Measurements from ENCODE around the gene WWOX.
"Not testable (repeated sequence)": the region's sequence is repeated elsewhere in the genome, so short reads cannot be mapped to it uniquely, and the experiment has no call there.

The WWOX gene

GRCh38 chr16:79013930-79014660 is 914.6 kb downstream of the WWOX start:
- DNase-seq: no peak

GRCh38 chr16:79018650-79019429 is 919.4 kb downstream of the WWOX start:
- no peak for DNase-seq

- no peak for DNase-seq
Observed at GRCh38 chr16:79019431-79019830, 920.0 kb downstream of the WWOX start.

GRCh38 chr16:79021991-79022630 is 922.7 kb downstream of the WWOX start:
- DNase-seq: no peak

DNA sequence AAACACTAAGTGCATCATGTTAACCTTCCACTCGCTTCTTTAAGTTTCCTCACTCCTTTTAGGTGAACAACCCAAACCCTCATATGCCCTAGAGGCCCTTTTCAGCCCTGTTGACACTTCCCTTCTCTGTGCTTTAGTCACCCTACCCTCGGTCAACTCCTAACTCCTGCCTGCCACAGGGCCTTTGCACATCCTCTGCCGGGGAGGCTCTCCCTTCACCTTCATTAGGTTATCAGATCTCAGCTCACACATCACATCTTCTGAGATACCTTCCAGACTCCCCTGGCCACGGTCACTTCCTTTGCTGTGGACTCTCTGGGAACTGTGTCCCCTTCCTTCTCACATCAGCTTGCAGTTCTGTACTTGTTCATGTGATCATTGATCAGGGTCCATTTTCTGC is 926.7 kb downstream of the WWOX start:
- no peak for DNase-seq

- DNase-seq: no peak
Observed at GRCh38 chr16:79036541-79036940, 937.1 kb downstream of the WWOX start.

DNA sequence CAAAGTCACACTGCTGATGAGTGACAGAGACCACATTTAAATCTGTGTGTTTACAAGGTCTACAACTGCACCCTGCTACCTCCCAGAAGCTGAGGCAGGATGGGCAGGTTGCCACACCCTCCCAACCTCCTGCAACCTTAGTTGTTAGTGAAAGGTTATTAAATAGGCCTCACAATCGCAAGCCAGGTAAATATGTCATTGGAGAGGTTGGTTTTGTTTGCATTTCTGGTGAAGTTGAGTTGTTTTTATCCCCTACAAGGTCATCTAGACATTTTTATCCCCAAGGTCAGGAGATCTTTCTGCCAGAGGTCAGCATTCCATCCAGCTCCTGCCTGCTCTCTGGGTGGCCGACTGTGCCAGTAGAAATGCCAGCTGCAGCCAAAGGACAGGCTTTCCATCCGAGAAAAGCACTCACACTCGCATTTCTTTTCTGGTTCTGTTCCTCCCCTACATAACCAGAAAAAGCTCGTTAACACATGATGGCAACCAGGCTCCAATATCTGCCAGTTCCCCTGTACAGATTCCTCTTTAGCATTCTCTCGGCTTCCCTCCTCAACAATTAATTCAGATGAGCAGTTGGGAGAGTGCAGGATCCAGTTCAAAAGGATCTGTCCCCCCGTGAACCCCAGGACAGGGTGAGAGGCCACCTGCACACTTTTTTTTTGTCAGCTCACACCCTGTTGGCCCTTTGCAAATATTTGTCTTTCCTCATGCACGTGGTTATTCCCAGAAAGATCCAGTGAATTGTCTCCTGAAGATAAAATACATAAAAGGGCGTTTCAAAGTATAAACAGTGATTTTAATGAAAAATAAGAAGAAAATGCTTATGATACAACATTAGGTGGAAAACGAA is 938.3 kb downstream of the WWOX start:
- no peak for DNase-seq

DNA sequence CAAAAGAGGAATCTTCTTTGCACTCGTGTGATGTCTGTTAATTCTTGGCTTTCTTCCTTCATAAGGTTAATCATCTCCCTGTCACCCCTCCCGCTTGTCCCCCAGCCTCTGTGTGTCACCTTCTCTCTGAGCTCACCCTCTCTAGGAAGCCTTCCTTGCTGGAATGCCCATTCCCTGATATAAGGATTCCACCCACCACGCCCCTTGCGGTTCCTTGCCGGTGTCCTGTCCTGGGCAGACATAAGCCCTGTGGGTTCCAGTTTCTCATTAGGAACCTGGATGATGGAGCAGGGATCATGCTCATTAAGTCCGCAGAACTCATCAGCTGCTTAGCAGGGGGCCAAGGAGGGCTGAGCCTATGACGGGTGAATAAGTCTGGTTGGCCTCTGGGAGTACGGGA is 941.8 kb downstream of the WWOX start:
- DNase-seq: no peak

GRCh38 chr16:79042141-79042540 is 942.7 kb downstream of the WWOX start:
- no peak for DNase-seq

DNA sequence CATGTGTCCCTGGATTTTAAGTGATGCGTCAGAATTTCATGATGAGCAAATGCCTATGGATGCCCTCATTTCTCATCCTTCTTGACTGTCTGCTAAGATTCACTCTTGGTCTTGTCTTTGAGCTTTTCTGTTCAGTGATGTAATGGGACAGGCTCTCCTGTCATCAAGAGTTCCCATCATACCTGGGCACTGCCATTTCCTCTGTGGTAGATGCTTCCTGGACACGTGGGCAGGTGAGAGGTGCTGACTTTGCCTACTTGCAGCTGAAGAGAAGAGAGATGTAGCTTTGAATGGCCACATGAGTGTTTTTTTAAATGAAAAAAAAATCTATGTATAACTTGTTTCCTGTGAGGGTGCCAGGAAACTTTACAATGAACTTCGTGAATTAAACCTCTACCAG is 943.4 kb downstream of the WWOX start:
- no peak for DNase-seq

DNA sequence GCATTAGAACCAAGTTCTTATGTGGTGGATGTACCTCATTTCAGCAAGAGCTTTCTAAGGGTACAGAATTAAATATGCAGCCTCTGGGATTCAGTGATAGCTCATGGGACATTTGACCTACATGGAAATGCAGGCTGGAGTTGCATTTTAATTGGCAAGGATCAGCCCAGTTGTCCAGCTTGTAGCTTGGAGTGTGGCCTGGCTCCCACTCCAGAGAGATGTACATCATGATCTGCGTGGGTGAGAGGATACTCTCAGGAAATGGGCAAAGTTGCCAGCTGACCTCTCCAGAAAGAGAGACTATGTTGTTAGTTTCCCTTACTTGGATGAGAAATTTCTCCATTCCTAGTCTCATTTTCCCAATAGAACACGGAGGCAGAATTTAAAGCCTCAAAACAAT is 945.7 kb downstream of the WWOX start:
- DNase-seq: no peak

DNA sequence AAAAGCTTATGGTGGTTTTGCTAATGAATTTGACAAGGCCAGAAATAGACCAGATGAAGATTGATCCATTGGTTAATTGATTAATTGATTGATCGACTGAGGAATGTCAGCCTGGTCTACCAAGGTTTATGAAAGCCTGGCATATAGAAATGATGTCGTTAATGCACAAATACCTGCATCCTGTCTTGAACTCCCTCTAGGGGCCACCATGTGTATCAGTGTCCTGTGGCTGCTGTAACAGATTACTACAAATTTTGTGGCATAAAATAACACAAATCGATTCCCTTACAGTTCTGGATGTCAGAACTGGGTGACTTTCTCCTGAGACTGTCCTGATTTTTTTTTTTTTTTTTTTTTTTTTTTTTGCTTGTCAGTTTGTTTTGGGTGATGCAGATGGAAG is 947.9 kb downstream of the WWOX start:
- DNase-seq: peak in 1 of 2 experiments; percentile 20

- DNase-seq: no peak
Observed at GRCh38 chr16:79049040-79049439, 949.6 kb downstream of the WWOX start.

- no peak for DNase-seq
Observed at GRCh38 chr16:79050063-79050462, 950.6 kb downstream of the WWOX start.

DNA sequence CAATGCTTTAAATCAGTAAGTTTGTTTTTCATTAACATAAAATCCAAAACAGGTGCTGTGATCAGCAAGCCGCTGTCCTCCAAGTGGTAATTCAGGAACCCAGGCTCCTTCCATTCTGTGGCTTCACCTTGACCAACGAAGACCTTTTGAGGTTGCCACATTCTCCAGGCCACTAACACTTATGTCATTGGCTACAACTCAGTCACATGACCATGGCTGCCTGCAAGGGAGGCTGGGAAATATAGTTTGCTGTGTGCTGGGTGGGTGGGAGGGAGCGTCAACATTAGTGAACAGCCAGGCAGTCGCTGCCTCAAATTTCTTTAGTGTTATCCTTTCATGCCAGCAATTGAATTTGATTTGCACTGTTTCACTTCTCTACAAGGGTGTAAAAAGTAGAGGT is 951.9 kb downstream of the WWOX start:
- no peak for DNase-seq

DNA sequence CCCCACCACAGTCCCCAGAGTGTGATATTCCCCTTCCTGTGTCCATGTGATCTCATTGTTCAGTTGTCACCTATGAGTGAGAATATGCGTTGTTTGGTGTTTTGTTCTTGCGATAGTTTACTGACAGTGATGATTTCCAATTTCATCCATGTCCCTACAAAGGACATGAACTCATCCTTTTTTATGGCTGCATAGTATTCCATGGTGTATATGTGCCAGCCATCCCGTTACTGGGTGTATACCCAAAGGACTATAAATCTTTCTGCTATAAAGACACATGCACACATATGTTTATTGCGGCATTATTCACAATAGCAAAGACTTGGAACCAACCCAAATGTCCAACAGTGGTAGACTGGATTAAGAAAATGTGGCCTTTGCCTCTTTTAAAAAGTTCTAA is 952.7 kb downstream of the WWOX start:
- not testable (repeated sequence) for DNase-seq

DNA sequence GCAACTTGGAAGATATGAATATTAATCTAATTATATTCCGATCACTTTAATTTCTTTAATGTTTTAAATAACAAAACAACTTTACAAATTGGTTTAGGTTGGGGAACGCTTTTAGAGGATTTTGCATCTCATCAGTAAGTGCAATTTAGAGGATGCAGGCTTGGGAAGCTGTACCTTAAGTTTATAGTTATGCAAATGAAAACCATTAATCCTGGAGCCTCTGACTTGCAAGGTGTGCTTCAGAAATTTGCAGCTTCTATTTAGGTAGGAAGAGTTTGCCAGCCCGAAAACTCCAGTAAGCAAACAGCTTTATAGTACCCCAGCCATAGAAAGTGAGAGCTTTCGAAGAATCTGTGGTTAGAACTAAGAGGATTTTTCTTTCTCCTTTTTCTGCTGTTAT is 954.1 kb downstream of the WWOX start:
- peak in 1 of 2 experiments; percentile 11 for DNase-seq

GRCh38 chr16:79054211-79054984 is 954.9 kb downstream of the WWOX start:
- DNase-seq: no peak

DNA sequence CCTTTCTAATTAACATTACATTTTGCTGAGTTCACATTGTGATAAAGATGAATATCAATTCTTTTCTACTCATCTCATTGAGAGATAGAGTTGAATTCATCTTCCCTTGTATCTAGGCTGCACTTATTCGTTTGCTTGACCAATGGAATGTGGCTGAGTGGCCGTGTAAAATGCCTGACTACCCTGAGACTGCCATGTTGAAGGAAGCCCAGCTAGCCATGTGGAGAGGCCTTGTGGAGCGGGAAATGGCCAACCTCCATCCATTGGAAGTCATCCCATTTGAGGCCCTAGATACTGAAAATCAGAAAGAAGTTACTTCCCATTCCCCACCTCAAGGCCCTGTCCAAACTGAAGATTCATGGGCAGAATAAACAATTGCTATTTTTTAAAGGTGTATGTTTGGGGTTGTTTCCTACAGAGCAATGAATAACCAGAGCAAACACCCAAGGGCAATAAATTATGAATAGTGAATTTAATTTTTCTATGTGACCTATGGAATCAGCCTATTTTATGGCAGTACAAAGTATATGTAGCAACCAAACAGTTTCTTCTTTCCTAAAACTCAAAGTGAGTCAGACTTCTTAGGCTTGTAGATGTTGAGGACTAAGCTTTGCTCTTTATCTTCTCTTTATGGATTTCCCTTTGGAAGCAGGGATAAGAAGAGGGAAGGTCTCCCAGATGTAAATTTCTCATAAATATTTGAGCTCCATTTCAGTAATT is 956.0 kb downstream of the WWOX start:
- no peak for DNase-seq

- no peak for DNase-seq
Observed at GRCh38 chr16:79061181-79061580, 961.7 kb downstream of the WWOX start.

- no peak for DNase-seq
Observed at GRCh38 chr16:79062336-79062735, 962.9 kb downstream of the WWOX start.

DNA sequence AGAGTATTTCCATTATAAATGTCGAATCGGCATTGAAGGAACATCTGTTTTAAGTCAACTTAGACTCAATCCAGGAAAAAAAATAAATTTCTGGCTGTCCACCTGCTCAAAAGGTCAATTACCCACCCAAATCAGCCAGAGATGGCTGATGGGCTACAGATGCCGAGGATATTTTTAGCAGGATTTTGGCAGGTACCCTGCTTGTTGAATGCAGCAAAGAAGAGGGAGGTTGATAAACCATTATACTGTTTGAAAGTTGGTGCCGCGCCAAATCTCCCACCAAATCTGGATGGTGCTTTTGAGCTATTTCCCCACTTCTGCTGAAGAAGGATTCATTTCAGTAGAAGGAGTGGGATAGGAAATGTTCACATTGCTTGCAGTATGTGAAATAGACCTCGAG is 963.4 kb downstream of the WWOX start:
- no peak for DNase-seq
